ENCODE data around the gene PPOX.
A peak's percentile ranks its signal among the peaks of the same experiment; 100 is the strongest.

Gene PPOX

GRCh38 chr1:161165742-161166668 is at the start of gene PPOX:
TSS of gene PPOX (plus strand) at chr1:161166426. CDS start at chr1:161166848, 422 bp downstream.
- peak; percentile 95 for DNase-seq

- DNase-seq, result peak; percentile 76
These were observed 48.3 kb upstream of the PPOX start, which contains the start of the genes NIT1 and PFDN2 for GRCh38 chr1:161117759-161118581. TSS of gene NIT1 (plus strand) at chr1:161118105. CDS start at chr1:161118177, 72 bp downstream. TSS of gene PFDN2 (minus strand) at chr1:161118037. CDS start at chr1:161118026, 11 bp downstream.

- no peak for DNase-seq
These were observed 46.9 kb upstream of the PPOX start for GRCh38 chr1:161119092-161119903.

GRCh38 chr1:161121042-161121650 is 45.1 kb upstream of the PPOX start:
- no peak for DNase-seq

GRCh38 chr1:161121834-161122233 is 44.4 kb upstream of the PPOX start:
- DNase-seq, result no peak

GRCh38 chr1:161122967-161123366 is 43.3 kb upstream of the PPOX start:
- DNase-seq, result no peak

- no peak for DNase-seq
These were observed 38.6 kb upstream of the PPOX start for GRCh38 chr1:161127649-161128048.

GRCh38 chr1:161128591-161129420 is 37.4 kb upstream of the PPOX start:
- DNase-seq, result no peak

GRCh38 chr1:161130266-161130665 is 36.0 kb upstream of the PPOX start:
- no peak for DNase-seq

GRCh38 chr1:161131523-161132409 is 34.5 kb upstream of the PPOX start:
- DNase-seq, result no peak

GRCh38 chr1:161132410-161133219 is 33.6 kb upstream of the PPOX start, which contains the start of gene DEDD:
TSS of gene DEDD (minus strand) at chr1:161132667. CDS start at chr1:161124462, 8,205 bp downstream.
- peak; percentile 91 for DNase-seq

GRCh38 chr1:161133220-161133740 is 32.9 kb upstream of the PPOX start:
- peak; percentile 60 for DNase-seq

GRCh38 chr1:161137881-161138280 is 28.3 kb upstream of the PPOX start:
- no peak for DNase-seq

GRCh38 chr1:161138431-161138830 is 27.8 kb upstream of the PPOX start:
- no peak for DNase-seq

GRCh38 chr1:161139766-161140165 is 26.5 kb upstream of the PPOX start:
- peak; percentile 12 for DNase-seq

GRCh38 chr1:161140755-161141400 is 25.3 kb upstream of the PPOX start:
- no peak for DNase-seq

- no peak for DNase-seq
These were observed 20.4 kb upstream of the PPOX start for GRCh38 chr1:161145832-161146231.

GRCh38 chr1:161153176-161153575 is 13.1 kb upstream of the PPOX start:
- no peak for DNase-seq
